HEK293T (cell line): ENCODE results near the gene CDH3.

Experiments
- FOXK2 ChIP-seq: fragments of 450-650 bp; IDR thresholded peaks from 2 replicates; pipeline ENCODE4 v1.6.1; 2016; ENCODE audit warnings: mild to moderate bottlenecking
- HDGF ChIP-seq: fragments of 450-650 bp; IDR thresholded peaks from 2 replicates; pipeline ENCODE4 v1.6.1; 2017; ENCODE audit warnings: antibody characterized with exemption, borderline replicate concordance
- L3MBTL2 ChIP-seq: fragments of 450-650 bp; conservative IDR thresholded peaks from 2 replicates; pipeline ENCODE4 v1.6.1; 2016; ENCODE audit warnings: mild to moderate bottlenecking

- no peak for TF ChIP-seq FOXK2
- TF ChIP-seq L3MBTL2, result no peak
- no peak for TF ChIP-seq HDGF
Observed at GRCh38 chr16:68636064-68636560, 9.0 kb upstream of the CDH3 start.
